Activated naive CD8-positive, alpha-beta T cell (primary cell): Measurements from ENCODE around the gene TIAL1.
"Not testable (repeated sequence)": the region's sequence is repeated elsewhere in the genome, so short reads cannot be mapped to it uniquely, and the experiment has no call there.

Experiments used
- H3K27ac Mint-ChIP-seq: one replicate; pipeline ENCODE4 v1.8.0; 2021; ENCODE audit warnings: mixed read lengths
- H3K27me3 Mint-ChIP-seq: one replicate; pipeline ENCODE4 v1.8.0; 2021; ENCODE audit warnings: mixed read lengths
- H3K36me3 Mint-ChIP-seq: one replicate; pipeline ENCODE4 v1.8.0; 2021; ENCODE audit warnings: mixed read lengths
- H3K4me1 Mint-ChIP-seq: one replicate; pipeline ENCODE4 v1.8.0; 2021; ENCODE audit warnings: low read depth, mixed read lengths
- H3K4me3 Mint-ChIP-seq: one replicate; pipeline ENCODE4 v1.8.0; 2021; ENCODE audit warnings: mild to moderate bottlenecking, mixed read lengths
- H3K9me3 Mint-ChIP-seq: one replicate; pipeline ENCODE4 v1.8.0; 2021; ENCODE audit warnings: low read depth, mixed read lengths

The TIAL1 gene

DNA sequence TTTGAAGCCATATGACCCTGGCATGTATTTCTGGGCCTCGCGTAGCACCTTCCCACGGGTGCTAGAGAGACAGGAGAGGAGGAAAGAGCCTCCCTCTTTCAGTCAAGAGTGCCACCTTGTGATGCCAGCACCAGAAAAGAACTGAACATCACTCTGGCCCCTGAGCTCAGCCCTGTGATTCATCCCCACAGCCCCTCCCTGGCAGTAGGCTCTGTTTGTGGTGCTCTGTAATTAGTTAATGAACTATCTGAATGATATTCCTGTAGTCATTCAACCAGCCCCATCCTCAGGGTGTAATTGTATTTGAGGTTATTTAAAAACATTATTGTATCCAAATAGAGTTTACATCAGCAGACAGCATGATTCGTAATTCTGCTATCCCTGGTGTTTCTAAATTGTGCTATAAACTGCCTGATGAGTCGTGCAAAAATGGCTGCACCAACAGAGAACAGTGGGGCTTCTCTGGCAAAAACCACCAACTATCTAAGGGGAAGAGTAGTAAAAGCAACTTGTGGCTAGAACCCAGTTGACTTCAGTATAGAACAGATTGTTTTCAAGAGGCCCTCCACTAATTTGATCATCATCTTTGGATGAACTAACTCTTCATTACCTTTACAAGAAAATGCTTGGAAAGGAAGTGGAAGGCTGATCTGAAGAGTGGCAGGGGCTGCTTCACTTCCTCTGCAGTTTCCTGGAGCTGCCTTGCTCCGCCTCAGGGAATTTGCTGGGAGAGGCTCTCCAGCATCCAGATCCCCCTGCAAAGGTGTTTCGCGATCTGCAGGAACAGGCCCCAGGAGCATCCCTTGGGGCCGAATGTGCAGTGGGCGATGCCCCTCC is 23.7 kb upstream of the TIAL1 start:
- Mint-ChIP-seq H3K9me3 (no peaks in the 10 kb centered on the region), H3K27me3 (no peaks in the 10 kb centered on the region), H3K4me1 (peaks cover 3% of the 10 kb centered on the region), H3K4me3 (no peak overlapping the region), H3K36me3 (no peaks in the 10 kb centered on the region), H3K27ac (no peak overlapping the region)

DNA sequence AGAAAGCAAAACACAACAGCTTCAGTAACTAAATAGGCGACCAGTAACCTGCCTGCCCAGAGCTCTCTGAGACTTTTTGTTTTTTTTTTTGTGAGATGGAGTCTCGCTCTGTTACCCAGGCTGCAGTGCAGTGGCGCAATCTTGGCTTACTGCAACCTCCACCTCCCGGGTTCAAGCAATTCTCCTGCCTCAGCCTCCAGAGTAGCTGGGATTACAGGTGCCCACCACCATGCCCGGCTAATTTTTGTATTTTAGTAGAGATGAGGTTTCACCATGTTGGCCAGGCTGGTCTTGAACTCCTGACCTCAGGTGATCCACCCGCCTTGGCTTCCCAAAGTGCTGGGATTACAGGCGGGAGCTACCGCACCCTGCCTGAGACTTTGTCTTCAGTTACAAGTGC is 23.0 kb upstream of the TIAL1 start:
- not testable (repeated sequence) for H3K4me3 Mint-ChIP-seq, H3K36me3 Mint-ChIP-seq, H3K4me1 Mint-ChIP-seq, H3K9me3 Mint-ChIP-seq, H3K27ac Mint-ChIP-seq, H3K27me3 Mint-ChIP-seq

DNA sequence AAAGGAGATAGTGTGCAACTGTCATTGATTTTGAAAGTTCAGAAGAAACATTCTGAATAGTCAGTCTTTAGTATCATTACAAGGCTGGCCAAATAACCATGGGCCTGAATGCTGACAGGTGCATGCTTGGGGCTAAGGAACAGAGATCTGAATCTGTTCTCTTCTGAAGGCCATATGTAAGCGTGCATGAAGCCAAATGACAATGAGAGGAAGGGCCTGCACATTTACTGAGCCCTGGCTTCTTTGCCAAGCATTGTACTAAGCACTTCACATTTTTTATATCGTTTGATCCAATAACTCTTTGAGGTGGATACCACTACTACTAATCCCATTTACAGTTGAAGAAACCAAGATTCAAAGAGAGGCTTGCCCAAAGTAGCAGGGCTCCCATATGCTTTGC is 22.5 kb upstream of the TIAL1 start:
- H3K4me1 Mint-ChIP-seq, result peaks cover 3% of the 10 kb centered on the region
- no peaks in the 10 kb centered on the region for H3K9me3 Mint-ChIP-seq
- no peak overlapping the region for H3K4me3 Mint-ChIP-seq
- no peak overlapping the region for H3K27ac Mint-ChIP-seq
- H3K27me3 Mint-ChIP-seq, result no peaks in the 10 kb centered on the region
- no peaks in the 10 kb centered on the region for H3K36me3 Mint-ChIP-seq

DNA sequence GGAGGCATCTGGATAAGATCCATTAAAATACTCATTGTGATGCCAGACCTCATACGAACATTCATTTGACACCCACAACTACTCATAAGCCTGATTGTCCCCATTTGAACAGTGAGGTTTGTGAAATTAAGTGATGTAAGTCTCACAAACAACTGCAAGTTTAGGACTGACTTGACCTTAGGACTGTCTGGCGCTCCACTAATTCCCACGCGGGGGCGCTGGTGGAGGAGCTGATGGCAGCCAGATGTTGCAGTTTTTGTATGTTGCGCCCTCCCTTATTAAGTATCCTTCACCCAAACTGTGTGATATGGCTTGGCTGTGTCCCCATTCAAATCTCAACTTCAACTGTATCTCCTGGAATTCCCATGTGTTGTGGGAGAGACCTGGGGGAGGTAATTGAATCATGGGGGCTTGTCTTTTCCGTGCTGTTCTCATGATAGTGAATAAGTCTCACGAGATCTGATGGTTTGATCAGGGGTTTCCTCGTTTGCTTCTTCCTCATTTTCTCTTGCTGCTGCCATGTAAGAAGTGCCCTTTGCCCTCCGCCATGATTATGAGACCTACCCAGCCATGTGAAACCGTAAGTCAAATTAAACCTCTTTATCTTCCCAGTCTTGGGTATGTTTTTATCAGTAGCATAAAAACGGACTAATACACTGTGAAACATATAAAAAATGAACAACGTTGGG is 20.3 kb upstream of the TIAL1 start:
- Mint-ChIP-seq H3K4me3 (no peak overlapping the region), H3K27ac (no peak overlapping the region), H3K4me1 (peaks cover 3% of the 10 kb centered on the region), H3K36me3 (no peaks in the 10 kb centered on the region), H3K27me3 (peaks cover 2% of the 10 kb centered on the region), H3K9me3 (no peaks in the 10 kb centered on the region)

DNA sequence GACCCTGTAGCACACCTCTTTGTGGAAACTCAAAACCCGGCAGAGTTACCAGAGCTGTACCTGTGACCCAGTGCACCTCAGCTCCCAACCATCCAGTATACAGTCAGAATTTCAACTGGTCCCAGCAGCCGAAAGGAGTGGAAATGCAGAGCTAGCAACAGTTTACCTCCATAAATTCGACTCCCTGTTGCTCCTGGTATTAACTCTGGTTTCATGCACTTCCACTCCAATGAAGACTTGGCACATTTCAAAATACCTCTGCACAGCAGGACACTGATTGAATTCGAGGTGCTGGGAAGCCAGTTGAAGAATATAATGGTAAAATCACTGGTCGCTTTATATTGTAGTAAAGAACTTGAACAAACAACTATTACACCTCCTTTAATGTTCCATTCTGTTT is 17.9 kb upstream of the TIAL1 start:
- Mint-ChIP-seq H3K4me3 (no peak overlapping the region), H3K27me3 (peaks cover 7% of the 10 kb centered on the region), H3K27ac (no peak overlapping the region), H3K36me3 (peaks cover 3% of the 10 kb centered on the region), H3K4me1 (no peaks in the 10 kb centered on the region), H3K9me3 (no peaks in the 10 kb centered on the region)

DNA sequence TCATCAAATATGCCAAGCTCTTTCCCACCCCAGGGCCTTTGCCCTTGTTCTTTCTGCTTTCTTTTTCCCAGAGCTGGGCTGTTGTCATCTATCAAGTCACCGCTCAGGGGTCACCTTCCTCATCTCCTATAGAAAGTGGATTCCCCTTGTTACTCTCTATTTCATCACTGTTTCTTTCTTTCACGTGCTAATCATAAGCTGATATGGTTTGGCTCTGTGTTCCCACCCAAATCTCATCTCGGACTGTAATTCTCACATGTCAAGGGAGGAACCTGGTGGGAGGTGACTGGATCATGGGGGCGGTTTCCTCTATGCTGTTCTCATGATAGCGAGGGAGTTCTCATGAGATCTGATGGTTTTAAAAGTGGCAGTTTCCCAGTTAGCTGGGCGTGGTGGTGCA is 17.0 kb upstream of the TIAL1 start:
- H3K4me3 Mint-ChIP-seq, result no peak overlapping the region
- no peak overlapping the region for H3K27ac Mint-ChIP-seq
- H3K4me1 Mint-ChIP-seq, result peaks cover 5% of the 10 kb centered on the region
- no peaks in the 10 kb centered on the region for H3K9me3 Mint-ChIP-seq
- peaks cover 3% of the 10 kb centered on the region for H3K36me3 Mint-ChIP-seq
- peaks cover 7% of the 10 kb centered on the region for H3K27me3 Mint-ChIP-seq

DNA sequence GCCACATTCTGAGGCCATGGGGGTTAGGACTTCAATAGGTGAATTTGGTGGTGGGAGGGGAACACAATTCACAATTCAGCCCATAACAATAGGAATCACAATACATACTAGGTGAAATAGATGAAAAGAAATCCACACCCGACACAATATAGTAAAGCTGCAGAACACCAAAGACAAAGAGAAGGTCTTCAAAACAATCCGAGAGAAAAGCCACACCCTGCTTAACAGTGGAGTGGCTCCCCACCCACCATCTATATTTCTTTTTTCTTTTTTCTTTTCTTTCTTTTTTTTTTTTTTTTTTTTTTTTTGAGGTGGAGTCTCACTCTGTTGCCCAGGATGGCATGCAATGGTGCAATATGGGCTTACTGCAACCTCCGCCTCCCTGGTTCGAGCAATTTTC is 14.7 kb upstream of the TIAL1 start:
- no peak overlapping the region for H3K27ac Mint-ChIP-seq
- peaks cover 3% of the 10 kb centered on the region for H3K36me3 Mint-ChIP-seq
- peaks cover 7% of the 10 kb centered on the region for H3K4me1 Mint-ChIP-seq
- no peaks in the 10 kb centered on the region for H3K9me3 Mint-ChIP-seq
- no peak overlapping the region for H3K4me3 Mint-ChIP-seq
- H3K27me3 Mint-ChIP-seq, result peaks cover 7% of the 10 kb centered on the region

DNA sequence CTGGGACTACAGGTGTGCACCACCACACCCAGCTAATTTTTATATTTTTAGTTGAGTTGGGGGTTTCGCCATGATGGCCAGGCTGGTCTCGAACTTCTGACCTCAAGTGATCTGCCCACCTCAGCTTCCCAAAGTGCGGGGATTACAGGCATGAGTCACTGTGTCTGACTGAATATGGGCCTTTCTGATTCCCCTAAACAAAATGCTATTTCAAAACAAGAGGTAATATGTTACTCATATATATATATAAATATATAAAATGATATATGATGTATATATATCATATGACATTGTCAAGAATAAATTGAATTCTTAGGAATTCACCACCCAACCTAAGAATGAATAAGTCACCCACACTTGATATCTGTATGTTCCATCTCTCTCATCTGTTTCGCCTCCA is 12.8 kb upstream of the TIAL1 start:
- H3K36me3 Mint-ChIP-seq, result peaks cover 3% of the 10 kb centered on the region
- no peak overlapping the region for H3K4me3 Mint-ChIP-seq
- H3K27ac Mint-ChIP-seq, result no peak overlapping the region
- peaks cover 7% of the 10 kb centered on the region for H3K4me1 Mint-ChIP-seq
- no peaks in the 10 kb centered on the region for H3K9me3 Mint-ChIP-seq
- peaks cover 7% of the 10 kb centered on the region for H3K27me3 Mint-ChIP-seq

DNA sequence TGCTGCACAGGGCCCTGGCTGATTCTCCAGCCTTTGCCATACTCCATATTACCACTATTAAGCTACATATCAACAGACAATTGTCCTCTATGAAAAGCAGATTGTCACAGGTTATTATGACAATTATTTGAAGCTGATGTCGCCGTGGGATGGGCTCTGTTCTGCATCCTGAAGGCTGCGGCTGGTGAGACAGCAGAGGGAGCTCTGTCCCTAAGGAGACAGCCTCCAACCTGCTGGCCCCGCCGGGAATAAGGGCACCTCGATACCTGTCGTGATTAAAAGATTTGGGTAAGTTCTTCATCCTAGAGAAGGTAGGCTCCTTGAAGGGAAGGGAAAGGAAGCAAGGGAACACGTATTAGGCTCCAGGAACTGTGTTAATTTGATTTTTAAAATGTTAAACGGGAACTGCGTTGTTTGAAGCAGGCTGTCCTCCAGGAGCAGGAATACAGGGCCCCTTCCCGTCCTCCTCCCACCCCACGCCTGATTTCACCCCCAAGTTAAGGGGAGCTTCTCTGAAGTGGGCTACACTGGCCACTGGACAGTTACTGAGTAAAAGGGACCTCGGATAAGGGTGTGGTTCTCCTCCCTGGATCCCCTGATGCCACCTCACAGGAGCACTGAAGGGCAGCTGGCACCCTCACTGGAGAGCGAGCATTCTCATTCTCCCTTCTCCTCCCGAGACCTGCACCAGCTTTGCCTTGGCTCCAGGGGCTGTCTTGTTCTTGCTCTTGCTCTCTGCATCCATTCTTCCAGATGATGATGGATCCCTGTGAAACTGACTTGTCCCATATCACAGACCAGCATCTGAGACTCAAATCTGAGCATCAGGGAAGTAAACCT is 11.8 kb upstream of the TIAL1 start:
- H3K4me1 Mint-ChIP-seq, result peaks cover 7% of the 10 kb centered on the region
- H3K4me3 Mint-ChIP-seq, result peak overlapping the region; percentile 8
- H3K27me3 Mint-ChIP-seq, result peaks cover 5% of the 10 kb centered on the region
- no peak overlapping the region for H3K27ac Mint-ChIP-seq
- no peaks in the 10 kb centered on the region for H3K9me3 Mint-ChIP-seq
- peaks cover 3% of the 10 kb centered on the region for H3K36me3 Mint-ChIP-seq

DNA sequence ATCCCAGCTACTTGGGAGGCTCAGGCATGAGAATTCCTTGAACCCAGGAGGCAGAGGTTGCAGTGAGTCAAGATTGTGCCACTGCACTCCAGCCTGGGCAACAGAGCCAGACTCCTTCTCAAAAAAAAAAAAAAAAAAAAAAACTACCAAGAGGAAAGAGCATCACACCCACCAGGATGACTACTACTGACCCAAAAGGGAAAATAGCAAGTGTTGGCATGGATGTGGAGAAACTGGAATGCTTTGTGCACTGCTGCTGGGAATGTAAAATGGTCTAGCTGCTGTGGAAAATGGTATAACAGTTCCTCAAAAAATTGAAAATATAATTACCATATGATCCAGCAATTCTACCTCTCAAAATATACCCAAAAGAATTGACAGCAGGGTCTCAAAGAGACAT is 7.7 kb upstream of the TIAL1 start:
- peaks cover 9% of the 10 kb centered on the region for H3K4me1 Mint-ChIP-seq
- H3K4me3 Mint-ChIP-seq, result no peak overlapping the region
- no peak overlapping the region for H3K27ac Mint-ChIP-seq
- H3K9me3 Mint-ChIP-seq, result no peaks in the 10 kb centered on the region
- no peaks in the 10 kb centered on the region for H3K36me3 Mint-ChIP-seq
- H3K27me3 Mint-ChIP-seq, result no peaks in the 10 kb centered on the region

DNA sequence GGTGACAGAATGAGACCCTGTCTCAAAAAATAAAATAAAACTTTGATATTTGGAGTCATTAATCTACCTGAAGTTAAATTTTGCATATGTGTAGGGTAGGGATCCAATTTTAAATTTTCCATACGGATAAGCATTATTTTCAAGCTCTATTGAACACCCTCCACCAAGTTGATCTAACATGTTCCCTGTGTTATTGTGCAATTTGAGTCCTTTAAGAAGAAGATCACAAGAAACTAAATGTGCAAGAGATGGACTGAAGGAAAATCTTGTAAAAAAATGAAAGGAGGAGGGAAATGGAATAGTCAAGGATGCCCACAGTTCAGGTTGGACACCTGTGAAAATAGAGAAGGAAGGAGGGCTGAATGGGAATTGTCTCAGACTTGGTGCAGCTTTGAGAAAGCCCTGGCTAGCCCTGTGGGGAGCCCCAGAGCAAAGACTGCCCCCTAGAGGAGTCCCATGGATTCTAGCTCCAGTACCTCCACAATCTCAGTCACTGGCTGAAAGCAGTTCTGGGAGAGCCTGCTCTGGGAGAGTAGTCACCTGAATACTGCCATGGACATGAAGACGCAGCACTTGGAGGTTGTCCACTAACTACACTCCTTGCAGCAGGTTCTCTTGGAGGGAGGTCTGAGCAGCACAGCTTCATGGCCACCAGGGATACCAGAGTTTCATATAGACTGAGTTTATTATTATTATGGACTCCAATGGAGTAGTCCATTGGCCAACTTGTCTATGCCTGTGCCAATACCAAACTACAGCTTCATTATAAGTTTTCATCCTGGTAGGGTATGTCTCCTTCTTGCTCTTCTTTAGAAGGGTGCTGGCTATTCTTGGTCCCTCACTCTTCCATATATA is 5.7 kb upstream of the TIAL1 start:
- H3K4me3 Mint-ChIP-seq, result no peak overlapping the region
- H3K36me3 Mint-ChIP-seq, result peaks cover 3% of the 10 kb centered on the region
- H3K27me3 Mint-ChIP-seq, result no peaks in the 10 kb centered on the region
- H3K9me3 Mint-ChIP-seq, result no peaks in the 10 kb centered on the region
- H3K27ac Mint-ChIP-seq, result no peak overlapping the region
- peaks cover 13% of the 10 kb centered on the region for H3K4me1 Mint-ChIP-seq

DNA sequence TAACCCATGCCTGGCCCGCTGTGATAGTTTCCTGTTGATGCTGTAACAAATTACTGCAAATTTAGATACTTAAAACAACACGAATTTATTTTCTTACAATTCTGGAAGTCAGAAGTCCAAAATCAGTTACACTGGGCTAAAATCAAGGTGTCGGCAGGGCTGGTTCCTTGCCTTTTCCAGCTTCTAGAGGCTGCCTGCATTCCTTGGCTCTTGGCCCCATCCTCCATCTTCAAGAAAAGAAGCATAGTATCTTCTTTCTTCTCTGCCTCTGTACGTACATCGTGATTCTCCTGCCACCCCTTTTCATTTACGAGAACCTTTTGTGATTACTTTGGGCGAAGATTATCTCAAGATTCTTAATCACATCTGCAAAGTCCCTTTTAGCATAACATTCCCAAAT is 1.6 kb upstream of the TIAL1 start:
- Mint-ChIP-seq H3K9me3 (no peaks in the 10 kb centered on the region), H3K27me3 (no peaks in the 10 kb centered on the region), H3K27ac (peak overlapping the region; percentile 41), H3K4me1 (peaks cover 36% of the 10 kb centered on the region), H3K36me3 (peaks cover 13% of the 10 kb centered on the region), H3K4me3 (peak overlapping the region; percentile 99)

DNA sequence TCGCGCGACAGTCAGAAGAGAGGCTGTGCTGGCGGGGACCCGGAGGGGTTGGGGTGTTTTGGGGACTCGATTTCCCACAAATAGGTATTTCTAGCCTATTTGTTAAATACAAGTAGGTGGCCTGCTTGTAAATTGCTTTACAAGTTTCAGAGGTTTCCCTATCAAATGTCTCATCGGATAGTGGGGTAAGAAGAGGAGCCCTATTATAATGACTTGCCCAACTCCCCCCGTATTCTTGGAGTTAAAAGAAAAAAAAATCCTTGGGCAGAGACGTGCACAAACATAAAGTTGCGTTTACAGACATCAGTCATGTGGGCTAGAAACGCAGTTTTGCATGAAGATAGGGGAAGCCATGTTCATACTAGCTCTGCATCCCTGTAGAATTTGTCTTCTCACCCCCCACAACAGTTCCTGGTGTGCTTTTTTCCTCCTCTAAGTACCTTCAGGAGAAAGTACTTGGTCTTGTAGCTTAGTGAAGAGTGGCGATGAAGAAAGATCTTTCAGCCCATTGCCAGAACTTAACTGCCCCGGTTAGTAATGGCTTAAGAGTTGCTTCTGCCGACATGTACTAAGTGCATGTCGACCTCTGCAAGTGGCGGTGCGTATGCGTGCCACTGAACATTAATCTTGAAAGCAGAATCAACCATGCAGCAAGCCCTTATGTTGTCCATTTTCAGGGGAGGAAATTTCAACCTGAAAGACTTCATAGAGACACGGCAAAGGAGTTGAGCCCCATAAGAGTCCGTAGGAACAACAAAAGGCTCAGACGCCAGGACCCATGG is 832 bp upstream of the TIAL1 start:
- Mint-ChIP-seq H3K36me3 (peaks cover 13% of the 10 kb centered on the region), H3K4me1 (peaks cover 44% of the 10 kb centered on the region), H3K4me3 (peak overlapping the region; percentile 99), H3K27me3 (no peaks in the 10 kb centered on the region), H3K27ac (peak overlapping the region; percentile 97), H3K9me3 (no peaks in the 10 kb centered on the region)
